ENCODE data around the gene KCTD17. TPM values are rescaled to one million over a fixed set of nuclear protein-coding genes. Genes with fewer than 3 reads are reported as not detected.
A peak's percentile ranks its signal among the peaks of the same experiment; 100 is the strongest.

Gene KCTD17
- polyA plus RNA-seq, 3 donors = 8.4 to 40.0 (median 9.0) TPM

DNA sequence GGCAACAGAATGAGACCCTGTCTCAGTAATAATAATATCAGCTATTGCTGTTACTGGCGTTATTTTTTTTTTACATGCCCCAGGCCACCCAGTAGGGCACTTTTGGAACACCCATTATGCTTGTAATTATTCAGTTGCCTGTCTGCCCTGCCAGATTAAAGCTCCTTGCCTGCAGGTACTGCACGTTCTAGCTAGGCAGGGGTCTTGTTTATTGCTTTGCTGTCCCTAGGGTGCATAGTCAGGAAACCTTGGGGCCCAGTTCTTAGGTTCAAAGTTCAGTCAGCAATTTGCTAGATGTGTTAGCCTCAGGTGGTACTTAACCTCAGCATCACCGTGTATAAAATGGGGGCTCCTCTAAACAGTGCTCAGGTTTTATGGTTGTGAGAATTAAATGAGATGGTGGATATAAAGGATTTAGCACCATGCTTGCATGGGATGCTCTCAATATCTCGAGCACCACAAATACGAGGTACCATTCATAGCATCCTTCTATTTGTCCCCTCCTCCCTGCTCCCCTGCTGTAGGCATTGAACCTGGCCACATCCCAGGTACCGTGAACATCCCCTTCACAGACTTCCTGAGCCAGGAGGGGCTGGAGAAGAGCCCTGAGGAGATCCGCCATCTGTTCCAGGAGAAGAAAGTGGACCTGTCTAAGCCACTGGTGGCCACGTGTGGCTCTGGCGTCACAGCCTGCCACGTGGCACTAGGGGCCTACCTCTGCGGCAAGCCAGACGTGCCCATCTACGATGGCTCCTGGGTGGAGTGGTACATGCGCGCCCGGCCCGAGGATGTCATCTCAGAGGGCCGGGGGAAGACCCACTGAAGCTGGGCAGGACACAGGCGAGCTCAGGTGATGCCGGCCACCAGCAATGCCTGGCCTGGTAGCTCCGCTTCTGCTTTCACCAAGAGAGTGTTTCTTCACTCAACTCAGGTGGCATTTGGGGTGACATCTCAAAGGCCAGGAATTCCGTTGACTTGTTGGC lies 22.6 kb upstream of the KCTD17 start:
- Mint-ChIP-seq H3K9me3 (peaks cover 0 to 3% (median 0%) of the 10 kb centered on the region in 7 donors), H3K36me3 (peaks cover 36 to 55% of the 10 kb centered on the region in 2 donors), H3K4me3 (no peak overlapping the region), H3K27ac (no peak overlapping the region), H3K27me3 (ENCODE audit: low read depth in 3 of 3) (peaks cover 0 to 7% (median 0%) of the 10 kb centered on the region in 3 donors), H3K4me1 (peaks cover 26% of the 10 kb centered on the region)
- 97% methylated on average over 20 of the region's 22 CpGs for WGBS (ENCODE audit: insufficient coverage)
- Histone ChIP-seq H3K79me2 (ENCODE audit: insufficient read depth, low read length) (no peaks in the 10 kb centered on the region), H3K9me3 (replicated peaks in 1 of 2; ENCODE audit: control insufficient read depth in 1 of 2, insufficient read depth in 1 of 2, low read length in 2 of 2) (no peaks in the 10 kb centered on the region), H3K9ac (ENCODE audit: insufficient read depth, low read length, poor library complexity, severe bottlenecking) (no peak overlapping the region), H4K20me1 (ENCODE audit: insufficient read depth, low read length) (no peaks in the 10 kb centered on the region), H3K27ac (ENCODE audit: low read depth in 1 of 2, low read length in 2 of 2) (no peak overlapping the region), H3K4me3 (replicated peaks in 1 of 3; ENCODE audit: low read depth in 2 of 3, low read length in 3 of 3) (no peak overlapping the region), H3K36me3 (replicated peaks in 1 of 2; ENCODE audit: control insufficient read depth in 1 of 2, insufficient read depth in 2 of 2, low read length in 2 of 2) (peaks cover 31 to 61% of the 10 kb centered on the region in 2 donors), H3K4me2 (replicated peaks; ENCODE audit: extremely low read depth, low read length, poor library complexity, severe bottlenecking) (no peak overlapping the region), H3K27me3 (ENCODE audit: control insufficient read depth in 2 of 2, insufficient read depth in 2 of 2, low read length in 2 of 2) (no peaks in the 10 kb centered on the region), H2AFZ (ENCODE audit: insufficient read depth, low read depth, low read length, poor library complexity, severe bottlenecking) (no peak overlapping the region), H3K4me1 (ENCODE audit: control insufficient read depth in 1 of 2, insufficient read depth in 2 of 2, low read length in 2 of 2) (peaks cover 21% of the 10 kb centered on the region in 2 donors)
- intact Hi-C loops (cut with micrococcal nuclease) = no loop called here
- DNase-seq = no peak
- no peak for TF ChIP-seq CTCF (IDR thresholded peaks at IDR 0.05)

DNA sequence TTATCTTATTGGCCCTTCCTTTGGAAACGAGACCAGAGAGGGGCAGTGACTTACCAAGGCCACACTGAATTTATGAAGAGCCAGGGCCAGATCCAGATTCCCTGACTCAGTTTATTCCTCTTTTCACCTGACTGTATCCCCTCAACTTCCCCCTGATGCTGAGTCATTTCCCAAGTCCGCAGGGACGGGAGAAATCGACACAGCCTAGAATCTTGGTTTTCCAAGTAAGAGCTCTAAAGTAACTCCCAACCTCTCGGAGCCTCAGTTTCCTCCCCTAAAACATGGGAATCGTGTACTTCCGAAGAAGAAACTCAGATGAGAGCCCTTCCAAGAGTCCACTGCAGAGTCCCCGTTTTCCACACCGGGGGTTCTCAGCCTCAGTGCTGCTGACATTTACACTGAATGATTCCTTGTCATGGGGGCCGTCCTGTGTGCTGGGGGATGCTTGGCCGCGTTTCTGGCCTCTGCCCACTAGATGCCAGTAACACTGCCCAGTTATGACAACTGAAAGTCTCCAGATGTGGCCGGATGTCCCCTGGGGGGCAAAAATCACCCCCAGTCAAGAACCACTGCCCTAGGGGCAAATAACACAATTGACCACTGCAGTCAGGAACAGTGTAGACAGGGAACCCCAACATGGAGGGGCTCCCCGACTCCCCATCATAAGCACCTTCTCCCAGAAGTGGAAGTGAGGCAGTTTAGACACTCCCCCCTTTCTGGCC lies 20.8 kb upstream of the KCTD17 start:
- Histone ChIP-seq H3K4me1 (ENCODE audit: control insufficient read depth in 1 of 2, insufficient read depth in 2 of 2, low read length in 2 of 2) (peaks cover 21% of the 10 kb centered on the region in 2 donors), H4K20me1 (ENCODE audit: insufficient read depth, low read length) (no peaks in the 10 kb centered on the region), H2AFZ (ENCODE audit: insufficient read depth, low read depth, low read length, poor library complexity, severe bottlenecking) (no peak overlapping the region), H3K9ac (ENCODE audit: insufficient read depth, low read length, poor library complexity, severe bottlenecking) (no peak overlapping the region), H3K79me2 (ENCODE audit: insufficient read depth, low read length) (no peaks in the 10 kb centered on the region), H3K27ac (ENCODE audit: low read depth in 1 of 2, low read length in 2 of 2) (no peak overlapping the region), H3K4me3 (replicated peaks in 1 of 3; ENCODE audit: low read depth in 2 of 3, low read length in 3 of 3) (no peak overlapping the region), H3K36me3 (replicated peaks in 1 of 2; ENCODE audit: control insufficient read depth in 1 of 2, insufficient read depth in 2 of 2, low read length in 2 of 2) (peaks cover 23 to 45% of the 10 kb centered on the region in 2 donors), H3K4me2 (replicated peaks; ENCODE audit: extremely low read depth, low read length, poor library complexity, severe bottlenecking) (no peak overlapping the region), H3K9me3 (replicated peaks in 1 of 2; ENCODE audit: control insufficient read depth in 1 of 2, insufficient read depth in 1 of 2, low read length in 2 of 2) (no peaks in the 10 kb centered on the region), H3K27me3 (ENCODE audit: control insufficient read depth in 2 of 2, insufficient read depth in 2 of 2, low read length in 2 of 2) (no peaks in the 10 kb centered on the region)
- intact Hi-C loops (cut with micrococcal nuclease) = no loop called here
- peak overlapping the region in 1 of 7 donors; percentile 20 for H3K27ac Mint-ChIP-seq
- peaks cover 0 to 7% (median under 1%) of the 10 kb centered on the region in 3 donors for H3K27me3 Mint-ChIP-seq (ENCODE audit: low read depth in 3 of 3)
- peaks cover 28 to 40% of the 10 kb centered on the region in 2 donors for H3K36me3 Mint-ChIP-seq
- no peak for DNase-seq
- WGBS (ENCODE audit: insufficient coverage) = 73% methylated on average over 13 of the region's 14 CpGs
- peaks cover 0 to 3% (median 0%) of the 10 kb centered on the region in 7 donors for H3K9me3 Mint-ChIP-seq
- H3K4me1 Mint-ChIP-seq = peaks cover 26% of the 10 kb centered on the region
- no peak for TF ChIP-seq CTCF (IDR thresholded peaks at IDR 0.05)
- H3K4me3 Mint-ChIP-seq = no peak overlapping the region
